ENCODE measurements around the gene YIPF3.
"Not testable (repeated sequence)": the region's sequence is repeated elsewhere in the genome, so short reads cannot be mapped to it uniquely, and the experiment has no call there.

Gene YIPF3

GRCh38 chr6:43509142-43509983 is 7.4 kb downstream of the YIPF3 start:
- DNase-seq = no peak

GRCh38 chr6:43508481-43509141 is 8.1 kb downstream of the YIPF3 start:
- DNase-seq = no peak

- DNase-seq = peak; percentile 83 to 86
Observed at GRCh38 chr6:43506667-43507471, 9.9 kb downstream of the YIPF3 start.

- peak in 1 of 2 donors; percentile 9 for DNase-seq
Observed at GRCh38 chr6:43506171-43506570, 10.6 kb downstream of the YIPF3 start.

- no peak for DNase-seq
Observed at GRCh38 chr6:43505718-43506117, 11.0 kb downstream of the YIPF3 start.

- no peak for DNase-seq
Observed at GRCh38 chr6:43504756-43505593, 11.8 kb downstream of the YIPF3 start.

GRCh38 chr6:43503443-43503842 is 13.3 kb downstream of the YIPF3 start:
- DNase-seq = no peak

- DNase-seq = no peak
Observed at GRCh38 chr6:43502666-43503065, 14.1 kb downstream of the YIPF3 start.

GRCh38 chr6:43500921-43501320 is 15.8 kb downstream of the YIPF3 start:
- no peak for DNase-seq

- no peak for DNase-seq
Observed at GRCh38 chr6:43499028-43499815, 17.5 kb downstream of the YIPF3 start.

- not testable (repeated sequence) for DNase-seq
Observed at GRCh38 chr6:43498291-43498690, 18.4 kb downstream of the YIPF3 start.

GRCh38 chr6:43497689-43498088 is 19.0 kb downstream of the YIPF3 start:
- DNase-seq = no peak

- no peak for DNase-seq
Observed at GRCh38 chr6:43497129-43497396, 19.7 kb downstream of the YIPF3 start.

- DNase-seq = peak in 1 of 2 donors; percentile 31
Observed at GRCh38 chr6:43496370-43497128, 20.2 kb downstream of the YIPF3 start.

- peak in 1 of 2 donors; percentile 47 for DNase-seq
Observed at GRCh38 chr6:43495409-43495941, 21.3 kb downstream of the YIPF3 start.

- DNase-seq = no peak
Observed at GRCh38 chr6:43494766-43495165, 22.0 kb downstream of the YIPF3 start.

- DNase-seq = no peak
Observed at GRCh38 chr6:43494321-43494720, 22.4 kb downstream of the YIPF3 start.

GRCh38 chr6:43493833-43494232 is 22.9 kb downstream of the YIPF3 start:
- no peak for DNase-seq

- DNase-seq = no peak
Observed at GRCh38 chr6:43493230-43493629, 23.5 kb downstream of the YIPF3 start.

GRCh38 chr6:43492673-43493072 is 24.1 kb downstream of the YIPF3 start:
- no peak for DNase-seq
